ENCODE measurements around the gene NOB1.

DNA sequence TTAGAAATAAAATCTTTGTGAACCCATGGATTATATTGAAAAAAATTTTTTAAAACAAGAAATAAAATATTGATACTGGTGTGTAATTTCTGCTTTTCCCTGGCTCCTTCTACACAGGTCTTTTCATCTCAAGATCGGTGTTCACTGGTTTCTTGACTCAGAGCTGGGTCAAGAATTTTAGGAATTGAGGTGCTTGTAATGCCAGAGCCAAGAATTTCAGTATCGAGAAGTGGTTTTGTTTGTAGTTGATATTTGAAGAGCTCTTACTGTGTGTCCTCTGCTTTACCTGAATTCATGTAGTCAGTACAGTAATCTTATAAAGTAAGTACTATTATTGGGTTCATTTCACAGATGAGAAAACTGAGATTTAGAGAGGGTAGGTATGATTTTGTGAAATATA, 14.7 kb upstream of the NOB1 start:
- TF ChIP-seq, protein P1, sequence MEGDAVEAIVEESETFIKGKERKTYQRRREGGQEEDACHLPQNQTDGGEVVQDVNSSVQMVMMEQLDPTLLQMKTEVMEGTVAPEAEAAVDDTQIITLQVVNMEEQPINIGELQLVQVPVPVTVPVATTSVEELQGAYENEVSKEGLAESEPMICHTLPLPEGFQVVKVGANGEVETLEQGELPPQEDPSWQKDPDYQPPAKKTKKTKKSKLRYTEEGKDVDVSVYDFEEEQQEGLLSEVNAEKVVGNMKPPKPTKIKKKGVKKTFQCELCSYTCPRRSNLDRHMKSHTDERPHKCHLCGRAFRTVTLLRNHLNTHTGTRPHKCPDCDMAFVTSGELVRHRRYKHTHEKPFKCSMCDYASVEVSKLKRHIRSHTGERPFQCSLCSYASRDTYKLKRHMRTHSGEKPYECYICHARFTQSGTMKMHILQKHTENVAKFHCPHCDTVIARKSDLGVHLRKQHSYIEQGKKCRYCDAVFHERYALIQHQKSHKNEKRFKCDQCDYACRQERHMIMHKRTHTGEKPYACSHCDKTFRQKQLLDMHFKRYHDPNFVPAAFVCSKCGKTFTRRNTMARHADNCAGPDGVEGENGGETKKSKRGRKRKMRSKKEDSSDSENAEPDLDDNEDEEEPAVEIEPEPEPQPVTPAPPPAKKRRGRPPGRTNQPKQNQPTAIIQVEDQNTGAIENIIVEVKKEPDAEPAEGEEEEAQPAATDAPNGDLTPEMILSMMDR (IDR thresholded peaks at IDR 0.05): no peak
- no peak for TF ChIP-seq POLR2A (IDR thresholded peaks at IDR 0.05)
- TF ChIP-seq EP300 (IDR thresholded peaks at IDR 0.05): no peak
- no peak for TF ChIP-seq POLR2AphosphoS5 (IDR thresholded peaks at IDR 0.05)
